Measurements from ENCODE around the gene DHX35. TPM values are rescaled to one million over a fixed set of nuclear protein-coding genes. Genes with fewer than 3 reads are reported as not detected.

The DHX35 gene
- total RNA-seq, 1 experiment from 2014 or later: 12.2 TPM

- ChIA-PET POLR2A (no interaction called here), CTCF (interaction anchor here (0.6 to 1.1 kb wide), 2 partner anchors 64 to 443 kb away, joined by 3 to 8 read pairs; no protein-coding TSS in a partner anchor)
- DNase-seq (ENCODE audit: low read depth, low spot score) (no peak), ATAC-seq (no peak)
- in situ Hi-C loops (cut with HindIII; ENCODE audit: low pct_unique_long_range_greater_than_20kb, low sequenced_read_pairs) (no loop called here), intact Hi-C loops (cut with micrococcal nuclease; ENCODE audit: unreplicated experiment) (no loop called here)
- Histone ChIP-seq H3K4me1 (ENCODE audit: control insufficient read depth, insufficient read depth, low read length) (no peaks in the 10 kb centered on the region), H3K9me3 (ENCODE audit: control insufficient read depth, insufficient read depth, low read depth, low read length) (no peaks in the 10 kb centered on the region), H3K4me3 (ENCODE audit: low read depth in 2 of 2, low read length in 2 of 2) (no peak overlapping the region), H3K27me3 (ENCODE audit: control insufficient read depth, insufficient read depth, low read length) (no peaks in the 10 kb centered on the region), H3K36me3 (ENCODE audit: control insufficient read depth, insufficient read depth, low read length) (peaks cover 10% of the 10 kb centered on the region; the same call in 1 of the 2 replicates), H3K27ac (ENCODE audit: low read length) (no peak overlapping the region)
- no TSS peak for BruUV-seq (replicated peaks)
- no peak for TF ChIP-seq REST (IDR thresholded peaks at IDR 0.05; ENCODE audit: insufficient read depth in 1 of 2, low read depth in 2 of 2, low read length in 1 of 2)
- no peak for TF ChIP-seq SIN3A (IDR thresholded peaks at IDR 0.05; ENCODE audit: borderline replicate concordance, insufficient read depth, low read depth, low read length)
- no peak for TF ChIP-seq POLR2AphosphoS5 (IDR thresholded peaks at IDR 0.05; ENCODE audit: low read depth, low read length)
- no peak for TF ChIP-seq TCF7L2 (IDR thresholded peaks at IDR 0.05; ENCODE audit: low read depth, low read length)
- no peak for TF ChIP-seq CTCF (IDR thresholded peaks at IDR 0.05)
These were observed 23.5 kb downstream of the DHX35 start for GRCh38 chr20:38985603-38986170.

GRCh38 chr20:38986663-38987062, 24.5 kb downstream of the DHX35 start:
- Histone ChIP-seq H3K27me3 (ENCODE audit: control insufficient read depth, insufficient read depth, low read length) (no peaks in the 10 kb centered on the region), H3K4me3 (ENCODE audit: low read depth in 2 of 2, low read length in 2 of 2) (no peak overlapping the region), H3K9me3 (ENCODE audit: control insufficient read depth, insufficient read depth, low read depth, low read length) (no peaks in the 10 kb centered on the region), H3K27ac (ENCODE audit: low read length) (no peak overlapping the region), H3K36me3 (ENCODE audit: control insufficient read depth, insufficient read depth, low read length) (peaks cover 10% of the 10 kb centered on the region; the same call in 1 of the 2 replicates), H3K4me1 (ENCODE audit: control insufficient read depth, insufficient read depth, low read length) (no peaks in the 10 kb centered on the region)
- in situ Hi-C loops (cut with HindIII; ENCODE audit: low pct_unique_long_range_greater_than_20kb, low sequenced_read_pairs) (no loop called here), intact Hi-C loops (cut with micrococcal nuclease; ENCODE audit: unreplicated experiment) (no loop called here)
- DNase-seq (ENCODE audit: low read depth, low spot score) (no peak), ATAC-seq (no peak)
- ChIA-PET POLR2A (no interaction called here), CTCF (no interaction called here)
- BruUV-seq (replicated peaks): no TSS peak
- TF ChIP-seq SIN3A (IDR thresholded peaks at IDR 0.05; ENCODE audit: borderline replicate concordance, insufficient read depth, low read depth, low read length) (no peak), REST (IDR thresholded peaks at IDR 0.05; ENCODE audit: insufficient read depth in 1 of 2, low read depth in 2 of 2, low read length in 1 of 2) (no peak), TCF7L2 (IDR thresholded peaks at IDR 0.05; ENCODE audit: low read depth, low read length) (no peak), CTCF (IDR thresholded peaks at IDR 0.05) (no peak), POLR2AphosphoS5 (IDR thresholded peaks at IDR 0.05; ENCODE audit: low read depth, low read length) (no peak)

Data from Panc1 (cell line).